ENCODE measurements around the gene UNC5A. TPM values are rescaled to one million over a fixed set of nuclear protein-coding genes. Genes with fewer than 3 reads are reported as not detected.

UNC5A gene
- polyA plus RNA-seq, 1 of the 3 experiments (the other 2 are of a cell fraction) = 0.46 TPM

- no peak for DNase-seq
- Histone ChIP-seq H4K20me1 (ENCODE audit: insufficient read depth) (no peaks in the 10 kb centered on the region), H3K27ac (ENCODE audit: low read depth in 2 of 2, low read length in 1 of 2) (peak overlapping the region in 1 of 2 experiments; percentile 51; a peak in 1 of 4 replicates), H3K4me1 (ENCODE audit: control insufficient read depth in 1 of 2, insufficient read depth in 2 of 2, low read depth in 1 of 2, low read length in 1 of 2) (peaks cover 0 to 56% of the 10 kb centered on the region in 2 experiments; a peak in 1 of 4 replicates), H3K27me3 (ENCODE audit: insufficient read depth) (peaks cover 24% of the 10 kb centered on the region), H3K79me2 (ENCODE audit: insufficient read depth) (no peaks in the 10 kb centered on the region), H2AFZ (ENCODE audit: low read depth) (no peak overlapping the region), H3K9me3 (no peaks in the 10 kb centered on the region), H3K4me2 (no peak overlapping the region), H3K9ac (no peak overlapping the region), H3K9me2 (no peaks in the 10 kb centered on the region), H3K4me3 (ENCODE audit: low read depth in 2 of 2, low read length in 1 of 2) (no peak overlapping the region), H3K36me3 (replicated peaks in 1 of 2; ENCODE audit: control insufficient read depth in 1 of 2, insufficient read depth in 2 of 2, low read length in 1 of 2) (no peaks in the 10 kb centered on the region), H3F3A (replicated peaks; ENCODE audit: insufficient read depth) (no peaks in the 10 kb centered on the region)
- CTCF ChIA-PET = interaction anchor here (0.6 to 16.4 kb wide), 48 partner anchors 8 to 301 kb away, joined by 3 to 167 read pairs (median 4); no protein-coding TSS in a partner anchor
- 75% methylated on average over 11 of the region's 16 CpGs for WGBS (ENCODE audit: low lambda C conversion rate)
- POLR2A ChIA-PET = interaction anchor here (0.8 to 1.7 kb wide), 3 partner anchors 21 to 31 kb away, joined by 3 to 4 read pairs (median 4); no protein-coding TSS in a partner anchor
- TF ChIP-seq SIN3A (IDR thresholded peaks at IDR 0.05; ENCODE audit: borderline replicate concordance, low read depth, low read length) (no peak), CHD2 (IDR thresholded peaks at IDR 0.05; ENCODE audit: low read length, partially characterized antibody) (no peak), JUND (IDR thresholded peaks at IDR 0.05) (no peak), TEAD4 (IDR thresholded peaks at IDR 0.05; ENCODE audit: borderline replicate concordance, insufficient read depth) (no peak), CTCF (IDR thresholded peaks at IDR 0.05) (no peak), ZBTB33 (IDR thresholded peaks at IDR 0.05; ENCODE audit: borderline replicate concordance, low read depth) (no peak), MAX (IDR thresholded peaks at IDR 0.05; ENCODE audit: low read depth) (no peak), SMC3 (IDR thresholded peaks at IDR 0.05; ENCODE audit: low read depth, low read length) (no peak), REST (IDR thresholded peaks at IDR 0.05; ENCODE audit: low read depth, low read length) (no peak), ELF1 (IDR thresholded peaks at IDR 0.05) (no peak), IRF3 (IDR thresholded peaks at IDR 0.05; ENCODE audit: low read depth, low read length) (no peak), EZH2phosphoT487 (IDR thresholded peaks at IDR 0.05; ENCODE audit: borderline replicate concordance, low read depth) (no peak)
Measured at GRCh38 chr5:176813587-176814312, 3.4 kb downstream of the UNC5A start.
